IMR-90 (cell line): ENCODE measurements around the gene RIPK1. TPM values are rescaled to one million over a fixed set of nuclear protein-coding genes. Genes with fewer than 3 reads are reported as not detected.

Experiments used
- ATAC-seq: fragments of 200-7000 bp; cut with Tn5 transposase; 2 replicates; pipeline ENCODE4 v1.9.1; 2020; ENCODE audit warnings: low read depth, mild to moderate bottlenecking, moderate library complexity
- Bru-seq: library from RNA; stranded (reverse); fragments of 400-500 nt; gene quantifications from one replicate; lab custom pipeline; 2021; lab: Mats Ljungman, UMichigan
- BruChase-seq, 2 experiments: library from RNA; stranded (reverse); fragments of 400-500 nt; gene quantifications; one replicate each; lab custom pipeline; 2021; lab: Mats Ljungman, UMichigan
- BruUV-seq: library from RNA; stranded (reverse); fragments of 400-500 nt; replicated peaks from 2 replicates; lab custom pipeline; 2021; lab: Mats Ljungman, UMichigan
- CTCF ChIA-PET: fragments of 300-600 bp; formaldehyde crosslinking; extraction: SDS; loops from one replicate; lab custom pipeline; 2021; ENCODE audit warnings: antibody characterized with exemption; lab: Yijun Ruan, JAX
- POLR2A ChIA-PET: fragments of 300-600 bp; sonication (Branson Sonifier 250); formaldehyde crosslinking; loops from one replicate; lab custom pipeline; 2022; ENCODE audit warnings: antibody characterized with exemption; ENCODE audit not compliant: unreplicated experiment; lab: Charles Lee
- DNase-seq: peaks from one replicate; pipeline ENCODE4 v3.0.0; 2013
- H2AFZ ChIP-seq: replicated peaks from 2 replicates; pipeline ENCODE3; 2013; ENCODE audit warnings: low read length, mild to moderate bottlenecking; ENCODE audit not compliant: poor library complexity
- H2AK5ac ChIP-seq: 2 replicates; pipeline ENCODE4 v1.6.1; 2013; ENCODE audit warnings: low read depth, low read length, inconsistent platforms
- H2AK9ac ChIP-seq: replicated peaks from 2 replicates; pipeline ENCODE3; 2013; ENCODE audit warnings: mild to moderate bottlenecking, low read depth, low read length, moderate library complexity; ENCODE audit not compliant: poor library complexity
- H2BK120ac ChIP-seq: 2 replicates; pipeline ENCODE4 v1.6.1; 2013; ENCODE audit warnings: low read depth, low read length, inconsistent platforms
- H2BK15ac ChIP-seq: 3 replicates; pipeline ENCODE4 v1.6.1; 2013; ENCODE audit warnings: low read depth, low read length, inconsistent platforms
- H2BK20ac ChIP-seq: 2 replicates; pipeline ENCODE4 v1.6.1; 2013; ENCODE audit warnings: low read depth, mild to moderate bottlenecking, inconsistent platforms, low read length, moderate library complexity
- H2BK5ac ChIP-seq: 2 replicates; pipeline ENCODE4 v1.6.1; 2013; ENCODE audit warnings: mild to moderate bottlenecking, low read depth, low read length, inconsistent platforms; ENCODE audit not compliant: poor library complexity, severe bottlenecking
- H3K14ac ChIP-seq: replicated peaks from 2 replicates; pipeline ENCODE4 v1.6.1; 2013; ENCODE audit warnings: low read depth, low read length, inconsistent platforms
- H3K18ac ChIP-seq: 2 replicates; pipeline ENCODE4 v1.6.1; 2013; ENCODE audit warnings: low read depth, low read length, control low read depth
- H3K23ac ChIP-seq: 2 replicates; pipeline ENCODE4 v1.6.1; 2013; ENCODE audit warnings: low read depth, low read length, inconsistent platforms
- H3K27ac ChIP-seq: 2 replicates; pipeline ENCODE4 v1.5.1; 2013; ENCODE audit warnings: mild to moderate bottlenecking, control low read depth, low read length; ENCODE audit not compliant: insufficient read depth
- H3K27me3 ChIP-seq: 2 replicates; pipeline ENCODE4 v1.6.1; 2013; ENCODE audit warnings: low read length; ENCODE audit not compliant: control insufficient read depth, insufficient read depth
- H3K36me3 ChIP-seq: 2 replicates; pipeline ENCODE4 v1.6.1; 2013; ENCODE audit warnings: low read length, mixed read lengths; ENCODE audit not compliant: control insufficient read depth, insufficient read depth
- H3K4ac ChIP-seq: 2 replicates; pipeline ENCODE4 v1.6.1; 2013; ENCODE audit warnings: low read depth, low read length, inconsistent platforms
- H3K4me1 ChIP-seq: 2 replicates; pipeline ENCODE4 v1.6.1; 2013; ENCODE audit warnings: low read length, mixed read lengths; ENCODE audit not compliant: control insufficient read depth, insufficient read depth
- H3K4me2 ChIP-seq: 2 replicates; pipeline ENCODE4 v1.6.1; 2013; ENCODE audit warnings: low read depth, mild to moderate bottlenecking, control low read depth, low read length, moderate library complexity
- H3K4me3 ChIP-seq: 2 replicates; pipeline ENCODE4 v1.5.1; 2013; ENCODE audit warnings: low read depth, mild to moderate bottlenecking, control low read depth, low read length, moderate library complexity; ENCODE audit not compliant: insufficient read depth
- H3K56ac ChIP-seq: 2 replicates; pipeline ENCODE4 v1.6.1; 2013; ENCODE audit warnings: low read length, inconsistent platforms; ENCODE audit not compliant: insufficient read depth; ENCODE audit errors: extremely low read depth
- H3K79me1 ChIP-seq, 2 experiments: 2 replicates each; pipeline ENCODE4 v1.6.1; 2013; ENCODE audit warnings: low read length in 2 of 2, inconsistent platforms in 1 of 2, low read depth in 1 of 2
- H3K9ac ChIP-seq: 2 replicates; pipeline ENCODE4 v1.6.1; 2013; ENCODE audit warnings: low read depth, low read length, control low read depth
- H3K9me1 ChIP-seq: 2 replicates; pipeline ENCODE4 v1.6.1; 2013; ENCODE audit warnings: low read length, inconsistent platforms; ENCODE audit not compliant: insufficient read depth
- H3K9me3 ChIP-seq: 2 replicates; pipeline ENCODE4 v1.6.1; 2013; ENCODE audit warnings: low read length; ENCODE audit not compliant: control insufficient read depth, insufficient read depth
- H4K20me1 ChIP-seq: 2 replicates; pipeline ENCODE4 v1.6.1; 2013; ENCODE audit warnings: low read length, inconsistent platforms; ENCODE audit not compliant: insufficient read depth
- H4K5ac ChIP-seq: 2 replicates; pipeline ENCODE4 v1.6.1; 2013; ENCODE audit warnings: mild to moderate bottlenecking, low read depth, low read length, control low read depth
- H4K8ac ChIP-seq, 2 experiments: 2 replicates each; pipeline ENCODE4 v1.6.1; 2013; ENCODE audit warnings: low read depth in 2 of 2, low read length in 2 of 2, control low read depth in 1 of 2, inconsistent platforms in 1 of 2
- H4K91ac ChIP-seq: 2 replicates; pipeline ENCODE4 v1.6.1; 2013; ENCODE audit warnings: low read depth, low read length, inconsistent platforms; ENCODE audit not compliant: insufficient read depth
- CHD1 ChIP-seq: IDR thresholded peaks from 2 replicates; pipeline ENCODE4 v1.6.1; 2012; ENCODE audit warnings: low read depth, low read length, improper control_type of control experiment
- CTCF ChIP-seq: conservative IDR thresholded peaks from 2 replicates; pipeline ENCODE4 v1.5.1; 2012; ENCODE audit warnings: mild to moderate bottlenecking, low read depth, low read length, improper control_type of control experiment
- ELK1 ChIP-seq: fragments of 150-350 bp; IDR thresholded peaks from 2 replicates; pipeline ENCODE4 v1.6.1; 2016; ENCODE audit warnings: low read depth, mild to moderate bottlenecking, low read length, moderate library complexity, borderline replicate concordance
- MAFK ChIP-seq: IDR thresholded peaks from 2 replicates; pipeline ENCODE4 v1.6.1; 2012; ENCODE audit warnings: low read depth, low read length, improper control_type of control experiment
- MAZ ChIP-seq: IDR thresholded peaks from 2 replicates; pipeline ENCODE4 v1.6.1; 2012; ENCODE audit warnings: low read depth, mild to moderate bottlenecking, low read length, improper control_type of control experiment, moderate library complexity, borderline replicate concordance
- MXI1 ChIP-seq: IDR thresholded peaks from 2 replicates; pipeline ENCODE4 v1.6.1; 2012; ENCODE audit warnings: low read depth, mild to moderate bottlenecking, low read length, moderate library complexity, borderline replicate concordance
- POLR2A ChIP-seq: IDR thresholded peaks from 2 replicates; pipeline ENCODE4 v1.6.1; 2012; ENCODE audit warnings: mild to moderate bottlenecking, low read depth, low read length
- RAD21 ChIP-seq: IDR thresholded peaks from 2 replicates; pipeline ENCODE4 v1.6.1; 2012; ENCODE audit warnings: low read length, improper control_type of control experiment
- RFX5 ChIP-seq: IDR thresholded peaks from 2 replicates; pipeline ENCODE4 v1.8.0; 2012; ENCODE audit warnings: low read depth, mild to moderate bottlenecking, low read length, moderate library complexity
- USF2 ChIP-seq: fragments of 150-350 bp; IDR thresholded peaks from 2 replicates; pipeline ENCODE4 v1.6.1; 2017; ENCODE audit warnings: mild to moderate bottlenecking, antibody characterized with exemption, low read length, low read depth
- WGBS, 2 experiments: methylation state at CpG; one replicate each; pipeline versions ENCODE4 v1.1.5 to v1.1.7; 2013; ENCODE audit warnings: missing lambda C conversion rate in 2 of 2; ENCODE audit not compliant: insufficient read length in 1 of 2; ENCODE audit errors: extremely low coverage in 2 of 2; 5-methylcytosine and 5-hydroxymethylcytosine counted together
- dilution Hi-C: fragments of 300-500 bp; cut with HindIII; formaldehyde crosslinking; loops from one replicate; pipeline ENCODE4 v1.14.3; 2018; ENCODE audit warnings: low sequenced_read_pairs; ENCODE audit not compliant: unreplicated experiment
- in situ Hi-C: fragments of 300-500 bp; cut with MboI; formaldehyde crosslinking; loops from 3 replicates; pipeline ENCODE4 v1.14.3; 2019; ENCODE audit warnings: low sequenced_read_pairs, inconsistent platforms, mixed read lengths
- intact Hi-C: fragments of 100-400 bp; cut with micrococcal nuclease; formaldehyde crosslinking; loops from 2 replicates; pipeline ENCODE4 v1.10.0; 2022
- long read RNA-seq: library from polyadenylated mRNA; unstranded; transcript quantifications from one replicate; pipeline ENCODE4 v2.0.0, GENCODE V29; 2021; ENCODE audit not compliant: unreplicated experiment
- polyA plus RNA-seq, 3 experiments: library from polyadenylated mRNA; depleted of rRNA; stranded (reverse); fragments of >200 nt; gene quantifications; 2 replicates each; pipeline ENCODE4 v1.2.3, GENCODE V29; 2012; ENCODE audit warnings: low replicate concordance in 1 of 3
- total RNA-seq: library from RNA; depleted of rRNA; stranded (reverse); fragments of >200 nt; gene quantifications from 2 replicates; pipeline ENCODE4 v1.2.3, GENCODE V29; 2012; rRNA removed

Gene RIPK1
- total RNA-seq (25.6 and 28.6 TPM in 2 replicates), polyA plus RNA-seq (2012; rRNA removed) (11.9 and 12.6 TPM in 2 replicates), Bru-seq, nascent RNA (percentile 87 among the genes with signal in this experiment), BruChase-seq, experiment 1, labeled RNA remaining after a 6-hour chase (percentile 77 among the genes with signal in this experiment), BruChase-seq, experiment 2, labeled RNA remaining after a 2-hour chase (percentile 80 among the genes with signal in this experiment)
- polyA plus RNA-seq (2012; cell fraction: cytosol; rRNA removed): 4.5 and 7.2 TPM in 2 replicates
- polyA plus RNA-seq (2012; cell fraction: nucleus; rRNA removed; ENCODE audit: low replicate concordance): 9.3 and 27.5 TPM in 2 replicates
- long read RNA-seq, full-length matches to known transcripts: 14 of 27 reads
- long read RNA-seq, partial matches to known transcripts: 8 of 27 reads
- long read RNA-seq, other reads (novel, unspliced or antisense): 5 of 27 reads

- dilution Hi-C loops: no loop called here
- H4K91ac ChIP-seq: peak within 1 kb of the TSS; percentile 64
- TF ChIP-seq RAD21 (no peak), CHD1 (0 out of 2 replicates have a peak, but pooled peaks have one; percentile 12), USF2 (peak; percentile 3; the same call in 1 of the 2 replicates), MXI1 (peak; percentile 59; the same call in 1 of the 2 replicates), MAFK (no peak), RFX5 (no peak), POLR2A (peak; percentile 92), CTCF (peak; percentile 48), MAZ (peak; percentile 79), ELK1 (0 out of 2 replicates have a peak, but pooled peaks have one; percentile 19)
Observed at GRCh38 chr6:3068329-3069214, at the start of gene RIPK1. RIPK1 (plus strand) TSS chr6:3068494; CDS start chr6:3076824, 8,330 bp downstream.

More at GRCh38 chr6:3068329-3069214, at the start of gene RIPK1:
- peak within 1 kb of the TSS; percentile 57 for H2BK120ac ChIP-seq
- peak within 1 kb of the TSS; percentile 95 for H3K4me2 ChIP-seq
- H3K23ac ChIP-seq: peak within 1 kb of the TSS; percentile 84
- H3K56ac ChIP-seq: peak within 1 kb of the TSS; percentile 58
- ChIA-PET POLR2A (interaction anchor here (0.6 kb wide), 1 partner anchor 303 kb away, joined by 3 read pairs; the partner anchor contains the start of gene WRNIP1), CTCF (interaction anchor here (0.8 to 1.1 kb wide), 2 partner anchors 60 to 81 kb away, joined by 3 read pairs; no protein-coding TSS in a partner anchor)
- in situ Hi-C loops: no loop called here
- peak within 1 kb of the TSS; percentile 62 for H4K5ac ChIP-seq
- WGBS, 2 experiments: 0% methylated on average over 34 of the region's 112 CpGs; no CpG with 5 or more reads in 1 of the 2 experiments
- H3K27me3 ChIP-seq: no peaks in the 10 kb centered on the region
- peak within 1 kb of the TSS; percentile 95 for H3K27ac ChIP-seq
- H3K9me1 ChIP-seq: peaks cover 8% of the 10 kb centered on the region
- H2BK20ac ChIP-seq: no peak within 1 kb of the TSS
- H3K4me1 ChIP-seq: peaks cover 7% of the 10 kb centered on the region; the same call in 1 of the 2 replicates
- peak within 1 kb of the TSS; percentile 80 for H2AK5ac ChIP-seq
- no peaks in the 10 kb centered on the region for H3K9me3 ChIP-seq
- peak within 1 kb of the TSS; percentile 84 for H3K14ac ChIP-seq
- H2AFZ ChIP-seq: peak within 1 kb of the TSS; percentile 98
- H3K4ac ChIP-seq: peak within 1 kb of the TSS; percentile 88
- peak within 1 kb of the TSS; percentile 97 for H2AK9ac ChIP-seq
- ATAC-seq (peak; percentile 80), DNase-seq (peak; percentile 84)
- H3K36me3 ChIP-seq: peaks cover 3% of the 10 kb centered on the region; the same call in 1 of the 2 replicates
- intact Hi-C loops: loop anchor here (5.0 kb wide), 1 partner anchor 189 kb away; the partner anchor contains the start of gene PSMG4
- peak within 1 kb of the TSS; percentile 68 to 77 for H4K8ac ChIP-seq
- H3K4me3 ChIP-seq: peak within 1 kb of the TSS; percentile 83
- H2BK15ac ChIP-seq: no peak within 1 kb of the TSS
- BruUV-seq: no TSS peak
- H4K20me1 ChIP-seq: peaks cover 23% of the 10 kb centered on the region
- H3K79me1 ChIP-seq: peaks cover 13 to 60% of the 10 kb centered on the region in 2 experiments
- peak within 1 kb of the TSS; percentile 91 for H2BK5ac ChIP-seq
- H3K9ac ChIP-seq: peak within 1 kb of the TSS; percentile 82
- peak within 1 kb of the TSS; percentile 27 for H3K18ac ChIP-seq
